ENCODE measurements around the gene TAS1R2. TPM values are rescaled to one million over a fixed set of nuclear protein-coding genes. Genes with fewer than 3 reads are reported as not detected.

The TAS1R2 gene
- polyA plus RNA-seq, 2 of the 4 experiments (the other 2 are of a cell fraction): not detected

DNA sequence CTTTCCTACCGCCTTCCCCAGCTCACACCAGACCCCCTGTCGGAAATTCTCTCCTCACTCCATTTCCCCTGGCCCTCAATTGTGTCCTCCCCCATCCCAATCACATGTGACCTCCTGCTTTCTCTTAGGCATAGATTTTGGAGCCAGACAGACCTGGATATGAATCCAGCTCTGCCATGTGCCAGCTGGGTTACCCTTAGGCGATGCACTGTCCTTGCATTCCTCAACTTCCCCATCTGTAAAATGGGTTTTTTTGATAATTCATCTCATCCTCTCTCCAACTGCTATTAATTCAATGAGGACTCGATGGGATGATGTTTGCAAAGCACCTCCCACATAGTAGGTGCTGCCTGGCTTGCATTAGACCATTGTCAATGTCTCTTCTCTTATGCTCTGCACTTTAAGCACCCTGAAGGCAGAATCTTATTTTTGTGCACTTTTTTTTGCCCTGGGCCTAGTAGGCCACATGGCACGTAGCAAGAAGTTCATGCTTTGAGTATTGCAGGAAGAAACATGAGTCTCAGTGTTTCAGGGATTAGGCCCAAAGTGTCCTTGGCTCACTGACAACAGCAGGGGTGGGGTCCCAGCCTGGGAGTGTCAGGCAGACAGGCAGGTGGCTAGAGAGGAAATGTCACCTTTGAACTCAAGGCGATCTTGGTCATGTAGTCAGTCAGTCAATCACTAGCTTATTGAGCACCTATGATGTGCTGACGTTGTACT is 47.6 kb downstream of the TAS1R2 start:
- ATAC-seq (no peak), FAIRE-seq (no peak), DNase-seq (ENCODE audit: low read depth in 1 of 2, low spot score in 1 of 2) (no peak)
- H3K4me2 ChIP-seq: no peak overlapping the region
- 64% methylated on average over 7 of the region's 7 CpGs for WGBS (ENCODE audit: missing lambda C conversion rate)
- CTCF ChIA-PET: interaction anchor here (0.6 to 1.9 kb wide), 3 partner anchors 9 to 214 kb away, joined by 4 to 7 read pairs (median 6); no protein-coding TSS in a partner anchor
- no peak overlapping the region for H3K4me3 ChIP-seq
- no peak overlapping the region for H3K27ac ChIP-seq
- TF ChIP-seq CHD4 (IDR thresholded peaks at IDR 0.05; ENCODE audit: borderline replicate concordance): no peak
- TF ChIP-seq, protein P1, sequence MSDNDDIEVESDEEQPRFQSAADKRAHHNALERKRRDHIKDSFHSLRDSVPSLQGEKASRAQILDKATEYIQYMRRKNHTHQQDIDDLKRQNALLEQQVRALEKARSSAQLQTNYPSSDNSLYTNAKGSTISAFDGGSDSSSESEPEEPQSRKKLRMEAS (IDR thresholded peaks at IDR 0.05): no peak
- no peak for TF ChIP-seq NR3C1 (IDR thresholded peaks at IDR 0.05)
- TF ChIP-seq EHF (CRISPR knock-in tag; IDR thresholded peaks at IDR 0.05): no peak
- H3K4me1 ChIP-seq: no peaks in the 10 kb centered on the region
- POLR2A ChIA-PET: no interaction called here
- no peaks in the 10 kb centered on the region for H3K9me3 ChIP-seq

GRCh38 chr1:18809953-18810899 is 49.2 kb downstream of the TAS1R2 start:
- H3K27ac ChIP-seq: no peak overlapping the region
- ChIA-PET CTCF (interaction anchor here (0.9 to 1.9 kb wide), 6 partner anchors 9 to 229 kb away, joined by 4 to 7 read pairs (median 5); no protein-coding TSS in a partner anchor), POLR2A (no interaction called here)
- no peak for DNase-seq (ENCODE audit: low read depth in 1 of 2, low spot score in 1 of 2)
- WGBS (ENCODE audit: missing lambda C conversion rate): 39% methylated on average over 9 of the region's 16 CpGs
- TF ChIP-seq HES2 (IDR thresholded peaks at IDR 0.05) (no peak), NPAS2 (CRISPR knock-in tag; IDR thresholded peaks at IDR 0.05; ENCODE audit: borderline replicate concordance) (no peak), RFX5 (IDR thresholded peaks at IDR 0.05) (no peak), FOSL2 (IDR thresholded peaks at IDR 0.05) (no peak), FOSL2 (CRISPR knock-in tag; IDR thresholded peaks at IDR 0.05) (peak; percentile 6; the same call in 1 of the 2 replicates), RNF2 (IDR thresholded peaks at IDR 0.05; ENCODE audit: borderline replicate concordance, low read depth) (no peak)
- ATAC-seq: no peak
- no peak for FAIRE-seq
- H3K4me1 ChIP-seq: peaks cover 5% of the 10 kb centered on the region; the same call in 1 of the 3 replicates
- H3K4me2 ChIP-seq: no peak overlapping the region
- H3K4me3 ChIP-seq: no peak overlapping the region
- H3K9me3 ChIP-seq: no peaks in the 10 kb centered on the region

DNA sequence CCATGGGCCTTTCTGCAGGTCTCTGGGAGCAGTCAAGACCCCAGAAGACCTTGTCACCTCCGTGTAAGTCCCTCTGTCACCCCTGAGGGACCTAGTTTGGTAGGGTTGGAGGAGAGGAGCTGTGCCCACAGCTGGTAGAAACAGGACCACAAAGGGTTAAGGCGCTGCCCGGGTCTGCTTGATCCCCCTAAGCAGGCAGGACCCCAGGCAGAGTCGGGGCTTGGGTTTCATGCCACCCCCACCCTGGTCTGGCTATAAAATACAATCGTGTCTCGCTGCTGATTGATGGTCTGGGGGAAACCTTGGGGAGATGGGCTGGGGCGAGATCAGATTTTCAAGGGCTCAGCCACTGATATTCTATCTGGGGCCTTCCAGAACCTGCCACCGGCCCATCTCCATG is 50.9 kb downstream of the TAS1R2 start:
- 45% methylated on average over 7 of the region's 8 CpGs for WGBS (ENCODE audit: missing lambda C conversion rate)
- Histone ChIP-seq H3K27ac (no peak overlapping the region), H3K4me2 (no peak overlapping the region), H3K4me3 (no peak overlapping the region), H3K9me3 (no peaks in the 10 kb centered on the region), H3K4me1 (peaks cover 5% of the 10 kb centered on the region; the same call in 1 of the 3 replicates)
- ChIA-PET CTCF (interaction anchor here (1.2 to 2.3 kb wide), 2 partner anchors 11 to 12 kb away, joined by 3 to 7 read pairs; no protein-coding TSS in a partner anchor), POLR2A (no interaction called here)
- TF ChIP-seq USF2 (IDR thresholded peaks at IDR 0.05) (no peak), TFCP2L1 (CRISPR knock-in tag; IDR thresholded peaks at IDR 0.05) (no peak), ZSCAN20 (CRISPR knock-in tag; IDR thresholded peaks at IDR 0.05) (no peak)
- FAIRE-seq (no peak), DNase-seq (ENCODE audit: low read depth in 1 of 2, low spot score in 1 of 2) (no peak), ATAC-seq (no peak)

DNA sequence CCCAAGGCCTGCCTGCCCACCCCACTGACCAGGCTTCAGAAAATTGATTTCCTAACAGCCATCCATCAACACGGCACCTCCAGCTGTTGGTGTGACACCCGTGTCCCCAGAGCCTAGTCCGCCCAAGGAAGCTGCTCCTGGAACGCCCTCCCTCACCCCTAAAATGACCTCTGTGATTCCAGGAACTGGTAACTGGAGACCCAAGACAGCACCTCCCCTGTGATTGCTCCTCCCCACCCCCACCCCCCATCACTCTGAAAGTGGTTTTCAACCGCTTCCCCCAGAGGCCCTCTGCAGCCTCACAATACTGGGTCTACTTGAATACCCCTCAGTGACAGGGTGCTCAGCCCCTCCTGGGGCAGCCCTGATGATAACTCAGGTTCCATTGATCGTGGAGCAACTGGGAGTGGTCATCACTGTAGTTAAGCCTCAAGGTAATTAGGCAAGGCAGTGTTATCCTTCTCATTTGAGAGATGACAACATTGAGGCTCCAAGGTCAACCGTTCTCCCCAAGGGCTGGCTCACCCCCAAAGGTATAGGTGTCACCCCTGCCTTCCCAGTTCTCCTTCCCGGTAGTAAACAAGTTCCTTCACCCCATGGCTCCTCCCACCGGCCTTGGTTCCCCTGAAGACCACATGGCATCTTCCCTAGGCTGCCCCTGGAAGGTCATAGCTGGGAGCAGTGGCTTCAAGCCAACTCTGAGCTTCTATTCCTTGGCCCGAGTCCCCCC is 52.0 kb downstream of the TAS1R2 start:
- ChIA-PET POLR2A (no interaction called here), CTCF (interaction anchor here (1.0 to 2.3 kb wide), 3 partner anchors 12 to 104 kb away, joined by 3 to 7 read pairs (median 3); no protein-coding TSS in a partner anchor)
- Histone ChIP-seq H3K9me3 (no peaks in the 10 kb centered on the region), H3K4me1 (peaks cover 5% of the 10 kb centered on the region; the same call in 1 of the 3 replicates), H3K4me3 (no peak overlapping the region), H3K4me2 (no peak overlapping the region), H3K27ac (no peak overlapping the region)
- TF ChIP-seq SMC3 (IDR thresholded peaks at IDR 0.05) (no peak), USF2 (IDR thresholded peaks at IDR 0.05) (no peak)
- DNase-seq (ENCODE audit: low read depth in 1 of 2, low spot score in 1 of 2) (no peak), FAIRE-seq (no peak), ATAC-seq (no peak)
- 75% methylated on average over 7 of the region's 10 CpGs for WGBS (ENCODE audit: missing lambda C conversion rate)

Data from A549 (cell line).